Upper lobe of right lung (tissue), 1 donor: ENCODE results near the gene AMDHD2. TPM values are rescaled to one million over a fixed set of nuclear protein-coding genes. Genes with fewer than 3 reads are reported as not detected.

Experiments used
- ATAC-seq: fragments of 200-7000 bp; cut with Tn5 transposase; one replicate; pipeline ENCODE4 v1.9.1; 2020; ENCODE audit warnings: mild to moderate bottlenecking, moderate library complexity
- DNase-seq: peaks from one replicate; pipeline ENCODE4 v3.0.0-alpha.2; 2020
- H3K27ac ChIP-seq: fragments of 200-600 bp; one replicate; pipeline ENCODE4 v1.8.0; 2022
- H3K27me3 ChIP-seq: fragments of 200-600 bp; one replicate; pipeline ENCODE4 v1.8.0; 2022; ENCODE audit warnings: mild to moderate bottlenecking
- H3K36me3 ChIP-seq: fragments of 200-600 bp; one replicate; pipeline ENCODE4 v1.8.0; 2022
- H3K4me1 ChIP-seq: fragments of 200-600 bp; one replicate; pipeline ENCODE4 v1.8.0; 2022
- H3K4me3 ChIP-seq: fragments of 200-600 bp; one replicate; pipeline ENCODE4 v1.8.0; 2022; ENCODE audit warnings: mild to moderate bottlenecking
- H3K9me3 ChIP-seq: fragments of 200-600 bp; one replicate; pipeline ENCODE4 v1.8.0; 2022
- CTCF ChIP-seq: fragments of 200-600 bp; IDR thresholded peaks from one replicate; pipeline ENCODE4 v1.8.0; 2022; ENCODE audit warnings: antibody characterized with exemption
- intact Hi-C: fragments of 100-400 bp; cut with DNase I; formaldehyde crosslinking; loops from one replicate; pipeline ENCODE4 v1.11.0; 2022
- total RNA-seq: library from RNA; stranded (reverse); fragmentation: NEBNext Ultra II Directional; extraction: Animal tissue kit (Norgen Biotek cat#: 25700); gene quantifications from one replicate; pipeline ENCODE4 v1.2.1, GENCODE V29; 2021
- donor health status: DM: no; HTN: yes; CAD: no; lungs with severe emphysema.

The AMDHD2 gene
- total RNA-seq, 1 donor from 2014 or later = 61.7 TPM

- no peak for DNase-seq
- no peak overlapping the region for H3K4me3 ChIP-seq
- no peaks in the 10 kb centered on the region for H3K9me3 ChIP-seq
- no peak for TF ChIP-seq CTCF
- peaks cover 3% of the 10 kb centered on the region for H3K36me3 ChIP-seq
- intact Hi-C loops = loop anchor here (10.0 kb wide), 1 partner anchor 156 kb away; no protein-coding TSS in a partner anchor
- no peaks in the 10 kb centered on the region for H3K27me3 ChIP-seq
- ATAC-seq = no peak
- peaks cover 18% of the 10 kb centered on the region for H3K4me1 ChIP-seq
- H3K27ac ChIP-seq = no peak overlapping the region
Observed at GRCh38 chr16:2490190-2491105, 29.7 kb upstream of the AMDHD2 start.

- peaks cover 15% of the 10 kb centered on the region for H3K36me3 ChIP-seq
- H3K9me3 ChIP-seq = no peaks in the 10 kb centered on the region
- ATAC-seq (no peak), DNase-seq (no peak)
- no peak overlapping the region for H3K27ac ChIP-seq
- H3K27me3 ChIP-seq = no peaks in the 10 kb centered on the region
- H3K4me1 ChIP-seq = peaks cover 12% of the 10 kb centered on the region
- no peak for TF ChIP-seq CTCF
- intact Hi-C loops = loop anchor here (10.0 kb wide), 1 partner anchor 157 kb away; no protein-coding TSS in a partner anchor
- H3K4me3 ChIP-seq = no peak overlapping the region
Observed at GRCh38 chr16:2492292-2492691, 27.9 kb upstream of the AMDHD2 start.

GRCh38 chr16:2493605-2494004 is 26.6 kb upstream of the AMDHD2 start:
- peak; percentile 61 for ATAC-seq

GRCh38 chr16:2494616-2495015 is 25.6 kb upstream of the AMDHD2 start:
- Histone ChIP-seq H3K4me1 (peaks cover 27% of the 10 kb centered on the region), H3K4me3 (no peak overlapping the region), H3K27ac (peak overlapping the region; percentile 30), H3K9me3 (no peaks in the 10 kb centered on the region), H3K36me3 (peaks cover 15% of the 10 kb centered on the region), H3K27me3 (no peaks in the 10 kb centered on the region)
- ATAC-seq (peak; percentile 50), DNase-seq (no peak)
- TF ChIP-seq CTCF = no peak
- intact Hi-C loops = loop anchor here (10.0 kb wide), 1 partner anchor 160 kb away; no protein-coding TSS in a partner anchor

More at GRCh38 chr16:2493605-2494004, 26.6 kb upstream of the AMDHD2 start:
- no peak for DNase-seq
- no peak for TF ChIP-seq CTCF
- H3K27ac ChIP-seq = peak overlapping the region; percentile 30
- H3K36me3 ChIP-seq = peaks cover 15% of the 10 kb centered on the region
- intact Hi-C loops = loop anchor here (10.0 kb wide), 1 partner anchor 159 kb away; no protein-coding TSS in a partner anchor
- no peaks in the 10 kb centered on the region for H3K27me3 ChIP-seq
- H3K9me3 ChIP-seq = no peaks in the 10 kb centered on the region
- no peak overlapping the region for H3K4me3 ChIP-seq
- peaks cover 25% of the 10 kb centered on the region for H3K4me1 ChIP-seq

- intact Hi-C loops = loop anchor here (10.0 kb wide), 1 partner anchor 160 kb away; no protein-coding TSS in a partner anchor
- peaks cover 27% of the 10 kb centered on the region for H3K4me1 ChIP-seq
Observed at GRCh38 chr16:2495041-2495440, 25.1 kb upstream of the AMDHD2 start.

More at GRCh38 chr16:2495041-2495440, 25.1 kb upstream of the AMDHD2 start:
- H3K36me3 ChIP-seq = peaks cover 15% of the 10 kb centered on the region
- H3K4me3 ChIP-seq = no peak overlapping the region
- H3K9me3 ChIP-seq = no peaks in the 10 kb centered on the region
- no peak for TF ChIP-seq CTCF
- no peak for DNase-seq
- H3K27me3 ChIP-seq = no peaks in the 10 kb centered on the region
- H3K27ac ChIP-seq = no peak overlapping the region
- no peak for ATAC-seq
